Epithelial cell of proximal tubule (primary cell): ENCODE data around the gene NAP1L5. TPM values are rescaled to one million over a fixed set of nuclear protein-coding genes. Genes with fewer than 3 reads are reported as not detected.

Experiments used
- DNase-seq: peaks from one replicate; pipeline ENCODE4 v3.0.0-alpha.2; 2011; ENCODE audit warnings: low read depth
- H3K4me3 ChIP-seq: 2 replicates; pipeline ENCODE4 v1.5.1; 2011; ENCODE audit warnings: low read depth, mild to moderate bottlenecking, low read length
- CTCF ChIP-seq: conservative IDR thresholded peaks from 2 replicates; pipeline ENCODE4 v1.5.1; 2012; ENCODE audit warnings: low read depth, mild to moderate bottlenecking, low read length
- total RNA-seq: library from RNA; depleted of rRNA; stranded (reverse); fragments of >200 nt; gene quantifications from 2 replicates; pipeline ENCODE4 v1.2.3, GENCODE V29; 2015

NAP1L5 gene
- total RNA-seq, 1 donor from 2014 or later: 1.4 TPM

DNA sequence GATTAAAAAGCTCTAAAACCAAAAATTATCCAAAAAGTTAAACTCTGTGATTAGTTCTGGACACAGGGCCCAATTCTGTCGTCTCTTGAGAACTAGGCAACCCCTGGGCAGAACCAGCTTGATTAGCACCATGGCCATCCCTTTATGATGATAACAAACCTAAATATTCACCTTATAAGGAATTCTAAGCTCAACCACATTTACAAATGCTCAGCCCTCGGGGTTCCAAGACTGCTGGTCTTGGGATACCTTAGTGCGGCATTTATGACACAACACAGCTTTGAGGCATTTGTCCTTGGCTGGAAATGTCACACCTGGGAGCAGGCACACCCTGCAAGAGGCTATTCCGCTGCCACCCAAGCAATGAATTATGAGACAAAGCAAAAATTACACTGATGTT, 27.5 kb upstream of the NAP1L5 start:
- no peak overlapping the region for H3K4me3 ChIP-seq
- no peak for TF ChIP-seq CTCF
- no peak for DNase-seq

DNA sequence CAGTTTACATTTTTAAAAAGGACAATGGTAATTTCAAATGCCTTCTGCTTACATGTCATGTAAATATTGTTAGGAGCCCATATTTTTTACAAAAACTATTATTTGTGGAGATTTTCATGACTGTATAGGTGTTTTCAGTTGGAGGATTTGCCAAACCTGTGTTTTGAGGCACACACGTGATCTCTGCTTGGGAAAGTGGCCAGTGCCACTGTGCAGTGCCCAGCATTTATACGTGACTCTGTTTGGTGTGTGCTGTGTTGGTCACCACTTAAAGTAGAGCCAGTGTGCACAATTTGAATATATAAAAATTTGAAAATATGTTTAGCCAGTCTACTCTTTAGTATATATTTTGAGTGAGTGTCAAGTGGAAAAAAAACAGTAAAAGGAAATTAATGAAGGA, 26.8 kb upstream of the NAP1L5 start:
- no peak for TF ChIP-seq CTCF
- H3K4me3 ChIP-seq: no peak overlapping the region
- DNase-seq: no peak

GRCh38 chr4:88722828-88723227, 25.2 kb upstream of the NAP1L5 start:
- DNase-seq: no peak
- no peak for TF ChIP-seq CTCF
- no peak overlapping the region for H3K4me3 ChIP-seq

DNA sequence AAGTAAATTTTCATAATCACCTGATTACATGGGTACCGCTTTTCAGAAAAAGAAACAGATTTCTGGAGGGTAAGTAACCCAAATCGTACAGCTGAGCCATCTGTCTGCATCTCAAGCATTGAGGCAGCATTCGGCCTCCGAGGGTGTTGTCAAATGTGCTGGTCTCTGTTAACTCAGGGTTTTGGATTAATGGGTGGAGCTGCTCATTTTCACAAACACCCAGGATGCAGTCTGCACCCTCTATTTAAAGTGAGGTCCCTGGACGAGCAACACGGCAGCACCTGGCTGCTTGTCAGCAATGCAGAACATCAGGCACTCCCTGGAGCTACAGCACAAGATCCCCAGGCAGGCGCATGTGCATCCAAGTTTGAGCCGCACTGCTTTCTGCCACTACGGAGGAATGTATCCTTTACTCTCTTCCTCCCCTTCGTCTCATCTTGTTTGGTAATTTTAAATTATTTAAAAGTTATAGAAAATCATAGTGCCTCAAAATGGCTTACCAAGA, 24.7 kb upstream of the NAP1L5 start:
- no peak for TF ChIP-seq CTCF

DNA sequence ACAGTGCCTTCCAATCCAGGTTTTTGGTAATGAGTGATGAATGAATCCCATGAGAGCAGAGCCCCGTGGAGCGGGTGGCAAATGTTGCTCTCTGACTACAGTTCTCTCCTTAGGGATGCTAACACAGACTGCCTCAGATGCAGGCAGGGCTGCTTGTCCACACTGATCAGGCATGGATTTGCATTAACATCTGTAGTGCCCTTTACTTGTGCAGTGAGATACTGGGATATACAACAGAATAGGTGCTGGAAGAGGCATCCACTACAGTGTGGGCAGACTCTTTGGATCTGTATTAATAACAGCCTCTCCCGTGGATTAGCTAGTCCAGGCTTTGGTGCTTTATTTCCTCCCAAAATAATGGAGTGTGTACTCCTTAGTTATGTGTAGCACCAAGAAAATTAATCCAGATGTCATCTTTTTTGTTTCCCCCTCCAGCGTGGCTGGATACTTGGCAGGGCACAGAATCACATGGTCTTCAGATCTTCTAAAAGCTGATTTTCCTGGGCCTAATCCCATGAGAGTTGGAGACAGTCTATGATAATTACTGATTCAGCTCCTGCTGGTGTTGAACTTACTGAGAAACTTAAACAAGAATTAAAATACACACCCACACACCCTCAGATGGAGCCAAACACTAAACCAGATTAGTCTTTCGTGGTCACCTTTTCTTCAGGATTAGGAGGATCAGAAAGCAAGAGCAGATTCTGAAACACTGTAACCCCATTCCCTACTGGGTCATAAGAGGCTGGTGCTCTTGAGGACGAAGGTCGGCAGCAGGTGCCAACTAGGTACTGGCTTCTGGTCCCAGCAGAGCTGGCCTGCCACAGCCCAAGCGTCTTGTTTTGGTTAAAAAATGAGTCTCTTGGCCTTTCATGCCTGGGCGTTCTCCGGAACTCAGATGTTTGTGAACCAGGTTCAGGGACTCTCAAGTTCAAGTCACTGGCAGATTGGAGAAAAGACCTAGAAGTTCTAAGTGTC, 23.1 kb upstream of the NAP1L5 start:
- no peak overlapping the region for H3K4me3 ChIP-seq
- DNase-seq: no peak
- no peak for TF ChIP-seq CTCF

More for the DNA sequence above, 24.7 kb upstream of the NAP1L5 start:
- H3K4me3 ChIP-seq: no peak overlapping the region
- no peak for DNase-seq

- no peak for DNase-seq
- no peak for TF ChIP-seq CTCF
- H3K4me3 ChIP-seq: no peak overlapping the region
These were observed 21.8 kb upstream of the NAP1L5 start for GRCh38 chr4:88719381-88719780.
